Mammary epithelial cell (primary cell): ENCODE results near the gene NDUFA1.
A peak's percentile ranks its signal among the peaks of the same experiment; 100 is the strongest.

Source experiments
- CTCF ChIP-seq, 2 donors: IDR thresholded peaks in 1 of 2; conservative IDR thresholded peaks in 1 of 2; 2 replicates each; pipeline ENCODE4 v1.5.1; 2011 to 2012; ENCODE audit warnings: inconsistent platforms in 2 of 2, low read length in 2 of 2, mild to moderate bottlenecking in 2 of 2, control low read depth in 1 of 2, low read depth in 1 of 2; ENCODE audit not compliant: insufficient read depth in 1 of 2; ENCODE audit errors: extremely low read depth in 1 of 2
- EZH2 ChIP-seq: IDR thresholded peaks from 2 replicates; pipeline ENCODE4 v1.6.1; 2012; ENCODE audit warnings: low read length, inconsistent platforms, borderline replicate concordance

- TF ChIP-seq CTCF (conservative IDR thresholded peaks at IDR 0.05 in 1 of 2, IDR thresholded peaks at IDR 0.05 in 1 of 2; ENCODE audit: extremely low read depth in 1 of 2, insufficient read depth in 1 of 2, low read depth in 1 of 2, low read length in 2 of 2) (peak; percentile 48), EZH2 (no peak)
Observed at GRCh38 chrX:119887721-119888425, 16.2 kb downstream of the NDUFA1 start.
